Fibroblast of the aortic adventitia (primary cell): ENCODE measurements around the gene CT47A7. TPM values are rescaled to one million over a fixed set of nuclear protein-coding genes. Genes with fewer than 3 reads are reported as not detected.
"Not testable (repeated sequence)": the region's sequence is repeated elsewhere in the genome, so short reads cannot be mapped to it uniquely, and the experiment has no call there.

Experiments used
- DNase-seq: peaks from one replicate; pipeline ENCODE4 v3.0.0-alpha.2; 2010; ENCODE audit warnings: low read depth
- H3K4me3 ChIP-seq: 2 replicates; pipeline ENCODE4 v1.5.1; 2011; ENCODE audit warnings: low read depth, mild to moderate bottlenecking, control low read depth, low read length, moderate library complexity
- small RNA-seq: library from RNA; depleted of rRNA; stranded (forward); fragments of <200 nt; gene quantifications from one replicate; pipeline ENCODE3, GENCODE V24; 2012
- total RNA-seq: library from RNA; depleted of rRNA; stranded (reverse); fragments of >200 nt; gene quantifications from 2 replicates; pipeline ENCODE4 v1.2.3, GENCODE V29; 2012; ENCODE audit warnings: low replicate concordance
- TF ChIP-seq, protein P1 (sequence below): IDR thresholded peaks from 2 replicates; pipeline ENCODE4 v1.5.1; 2011; ENCODE audit warnings: mild to moderate bottlenecking, low read length, control low read depth, inconsistent platforms; ENCODE audit not compliant: insufficient read depth

Gene CT47A7
- total RNA-seq, result not detected in 2 replicates

DNA sequence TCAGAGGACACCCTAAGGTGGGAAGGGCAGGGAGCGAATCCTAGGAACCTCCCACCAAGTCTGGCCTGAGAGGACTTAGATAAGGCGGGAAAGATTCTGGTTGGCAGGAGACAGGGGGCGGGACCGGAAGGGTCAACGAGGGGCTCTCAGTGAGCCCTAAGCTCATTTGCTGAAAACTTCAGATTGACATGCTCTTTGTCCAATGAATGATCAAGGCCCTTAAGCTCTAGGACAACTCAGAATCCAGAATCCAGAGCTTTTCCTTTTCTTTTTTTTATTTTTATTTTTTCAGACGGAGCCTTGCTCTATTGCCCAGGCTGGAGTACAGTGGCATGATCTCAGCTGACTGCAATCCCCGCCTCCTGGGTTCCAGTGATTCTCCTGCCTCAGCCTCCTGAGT lies at the start of gene CT47A7:
TSS of gene CT47A7 (minus strand) at position 101 of the 400 bp plus-strand sequence. CDS start 255 bp downstream, outside the sequence.
- not testable (repeated sequence) for DNase-seq, H3K4me3 ChIP-seq

GRCh38 chrX:121000589-121000988 lies 44.2 kb upstream of the CT47A7 start:
- peak; percentile 22 for DNase-seq
- no peak overlapping the region for H3K4me3 ChIP-seq
- TF ChIP-seq, protein P1, sequence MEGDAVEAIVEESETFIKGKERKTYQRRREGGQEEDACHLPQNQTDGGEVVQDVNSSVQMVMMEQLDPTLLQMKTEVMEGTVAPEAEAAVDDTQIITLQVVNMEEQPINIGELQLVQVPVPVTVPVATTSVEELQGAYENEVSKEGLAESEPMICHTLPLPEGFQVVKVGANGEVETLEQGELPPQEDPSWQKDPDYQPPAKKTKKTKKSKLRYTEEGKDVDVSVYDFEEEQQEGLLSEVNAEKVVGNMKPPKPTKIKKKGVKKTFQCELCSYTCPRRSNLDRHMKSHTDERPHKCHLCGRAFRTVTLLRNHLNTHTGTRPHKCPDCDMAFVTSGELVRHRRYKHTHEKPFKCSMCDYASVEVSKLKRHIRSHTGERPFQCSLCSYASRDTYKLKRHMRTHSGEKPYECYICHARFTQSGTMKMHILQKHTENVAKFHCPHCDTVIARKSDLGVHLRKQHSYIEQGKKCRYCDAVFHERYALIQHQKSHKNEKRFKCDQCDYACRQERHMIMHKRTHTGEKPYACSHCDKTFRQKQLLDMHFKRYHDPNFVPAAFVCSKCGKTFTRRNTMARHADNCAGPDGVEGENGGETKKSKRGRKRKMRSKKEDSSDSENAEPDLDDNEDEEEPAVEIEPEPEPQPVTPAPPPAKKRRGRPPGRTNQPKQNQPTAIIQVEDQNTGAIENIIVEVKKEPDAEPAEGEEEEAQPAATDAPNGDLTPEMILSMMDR, result peak; percentile 25

GRCh38 chrX:120999413-120999812 lies 43.0 kb upstream of the CT47A7 start:
- TF ChIP-seq, protein P1, result no peak
- no peak overlapping the region for H3K4me3 ChIP-seq
- no peak for DNase-seq

DNA sequence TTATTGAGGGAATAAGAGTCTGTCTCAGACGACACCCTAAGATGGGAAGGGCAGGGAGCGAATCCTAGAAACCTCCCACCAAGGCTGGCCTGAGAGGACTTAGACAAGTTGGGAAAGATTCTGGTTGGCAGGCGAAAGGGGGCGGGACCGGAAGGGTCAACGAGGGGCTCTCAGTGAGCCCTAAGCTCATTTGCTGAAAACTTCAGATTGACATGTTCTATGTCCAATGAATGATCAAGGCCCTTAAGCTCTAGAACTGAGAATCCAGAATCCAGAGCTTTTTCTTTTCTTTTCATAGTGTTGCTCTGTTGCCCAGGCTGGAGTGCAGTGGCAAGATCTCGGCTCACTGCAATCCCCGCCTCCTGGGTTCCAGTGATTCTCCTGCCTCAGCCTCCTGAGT lies 29.3 kb upstream of the CT47A7 start, which contains the start of gene CT47A1:
TSS of gene CT47A1 (minus strand) at position 101 of the 400 bp plus-strand sequence. CDS start 231 bp downstream, outside the sequence.
- not testable (repeated sequence) for DNase-seq, H3K4me3 ChIP-seq

Small RNA genes lying within 50 kb of the gene (small RNA-seq; reads per million reads assigned to genes)
- gene AL670379.1, result not detected
- gene AL670379.10, result not detected
- gene AL670379.11, result not detected
- not detected for gene AL670379.12
- gene AL670379.2, result not detected
- gene AL670379.3, result not detected
- not detected for gene AL670379.4
- not detected for gene AL670379.5
- not detected for gene AL670379.6
- not detected for gene AL670379.7
- gene AL670379.8, result not detected
- gene AL670379.9, result not detected

Other genes with a start within 250 kb of the CT47A7 start
- not detected in 2 replicates for gene CT47B1, start 80.7 kb downstream of the CT47A7 start, total RNA-seq
- not detected in 2 replicates for gene CT47A11, start 19.4 kb downstream of the CT47A7 start, total RNA-seq
- not detected in 2 replicates for gene CT47A10, start 14.6 kb downstream of the CT47A7 start, total RNA-seq
- not detected in 2 replicates for gene CT47A9, start 9.7 kb downstream of the CT47A7 start, total RNA-seq
- not detected in 2 replicates for gene CT47A8, start 4.9 kb downstream of the CT47A7 start, total RNA-seq
- not detected in 2 replicates for gene CT47A6, start 4.9 kb upstream of the CT47A7 start, total RNA-seq
- not detected in 2 replicates for gene CT47A5, start 9.7 kb upstream of the CT47A7 start, total RNA-seq
- gene CT47A4, start 14.6 kb upstream of the CT47A7 start, total RNA-seq, result not detected in 2 replicates
- gene CT47A3, start 19.5 kb upstream of the CT47A7 start, total RNA-seq, result not detected in 2 replicates
- not detected in 2 replicates for gene CT47A2, start 24.3 kb upstream of the CT47A7 start, total RNA-seq
- gene CT47A1, start 29.2 kb upstream of the CT47A7 start, total RNA-seq, result not detected in 2 replicates
- 1.4 and 5.4 TPM in 2 replicates for gene GLUD2, start 91.0 kb upstream of the CT47A7 start, total RNA-seq